ENCODE measurements around the gene FKBP1A. TPM values are rescaled to one million over a fixed set of nuclear protein-coding genes. Genes with fewer than 3 reads are reported as not detected.
A peak's percentile ranks its signal among the peaks of the same experiment; 100 is the strongest.

FKBP1A gene
- total and polyA plus RNA-seq, 9 of the 15 experiments (the other 6 are each of a cell fraction or from before 2014, with no cell fraction given), result 48.8 to 502 (median 89.6) TPM

GRCh38 chr20:1423625-1424106 lies 30.8 kb upstream of the FKBP1A start (continued):
- TF ChIP-seq, protein P1, sequence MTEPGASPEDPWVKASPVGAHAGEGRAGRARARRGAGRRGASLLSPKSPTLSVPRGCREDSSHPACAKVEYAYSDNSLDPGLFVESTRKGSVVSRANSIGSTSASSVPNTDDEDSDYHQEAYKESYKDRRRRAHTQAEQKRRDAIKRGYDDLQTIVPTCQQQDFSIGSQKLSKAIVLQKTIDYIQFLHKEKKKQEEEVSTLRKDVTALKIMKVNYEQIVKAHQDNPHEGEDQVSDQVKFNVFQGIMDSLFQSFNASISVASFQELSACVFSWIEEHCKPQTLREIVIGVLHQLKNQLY (CRISPR knock-in tag; conservative IDR thresholded peaks at IDR 0.05), result no peak
- TF ChIP-seq ATF1 (CRISPR knock-in tag; IDR thresholded peaks at IDR 0.05) (no peak), ATF1 (tag; IDR thresholded peaks at IDR 0.05) (0 out of 2 replicates have a peak, but pooled peaks have one; percentile 17), PHF21A (IDR thresholded peaks at IDR 0.05; ENCODE audit: borderline replicate concordance, low read depth) (no peak), TRIM25 (IDR thresholded peaks at IDR 0.05; ENCODE audit: borderline replicate concordance) (no peak), ELF4 (CRISPR knock-in tag; IDR thresholded peaks at IDR 0.05) (no peak), SAP30 (IDR thresholded peaks at IDR 0.05; ENCODE audit: borderline replicate concordance, insufficient read depth, low read depth, low read length, poor library complexity, severe bottlenecking) (no peak), GTF2E2 (tag; IDR thresholded peaks at IDR 0.05) (no peak), CSDE1 (IDR thresholded peaks at IDR 0.05) (peak in 1 of 2 experiments; percentile 74; a peak in 2 of 4 replicates), MTA3 (IDR thresholded peaks at IDR 0.05; ENCODE audit: borderline replicate concordance) (no peak), SNAPC5 (CRISPR knock-in tag; IDR thresholded peaks at IDR 0.05) (no peak), REST (IDR thresholded peaks at IDR 0.05; ENCODE audit: borderline replicate concordance) (peak; percentile 65; the same call in 1 of the 2 replicates), REST (CRISPR knock-in tag; IDR thresholded peaks at IDR 0.05; ENCODE audit: low read depth) (no peak)
- TF ChIP-seq, protein P2, sequence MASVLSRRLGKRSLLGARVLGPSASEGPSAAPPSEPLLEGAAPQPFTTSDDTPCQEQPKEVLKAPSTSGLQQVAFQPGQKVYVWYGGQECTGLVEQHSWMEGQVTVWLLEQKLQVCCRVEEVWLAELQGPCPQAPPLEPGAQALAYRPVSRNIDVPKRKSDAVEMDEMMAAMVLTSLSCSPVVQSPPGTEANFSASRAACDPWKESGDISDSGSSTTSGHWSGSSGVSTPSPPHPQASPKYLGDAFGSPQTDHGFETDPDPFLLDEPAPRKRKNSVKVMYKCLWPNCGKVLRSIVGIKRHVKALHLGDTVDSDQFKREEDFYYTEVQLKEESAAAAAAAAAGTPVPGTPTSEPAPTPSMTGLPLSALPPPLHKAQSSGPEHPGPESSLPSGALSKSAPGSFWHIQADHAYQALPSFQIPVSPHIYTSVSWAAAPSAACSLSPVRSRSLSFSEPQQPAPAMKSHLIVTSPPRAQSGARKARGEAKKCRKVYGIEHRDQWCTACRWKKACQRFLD (CRISPR knock-in tag; IDR thresholded peaks at IDR 0.05), result no peak

Data from K562 (cell line).